Esophagus squamous epithelium (tissue), 5 donors: ENCODE data around the gene NNAT. TPM values are rescaled to one million over a fixed set of nuclear protein-coding genes. Genes with fewer than 3 reads are reported as not detected.
"Not testable (repeated sequence)": the region's sequence is repeated elsewhere in the genome, so short reads cannot be mapped to it uniquely, and the experiment has no call there.

Source experiments
- DNase-seq: peaks from one replicate; lab custom pipeline; 2025; lab: John Stamatoyannopoulos, UW
- H3K27ac ChIP-seq, 4 donors: fragments of 200-600 bp; sonication (generic); one replicate each; pipeline ENCODE4 v1.5.1; 2016 to 2019; ENCODE audit warnings: mild to moderate bottlenecking in 1 of 4
- H3K27me3 ChIP-seq, 4 donors: fragments of 200-600 bp; sonication (generic); 1 replicate in 3 of 4; 2 replicates in 1 of 4; pipeline versions ENCODE4 v1.5.1 to v1.6.0; 2017 to 2021; ENCODE audit warnings: antibody characterized with exemption in 1 of 4
- H3K36me3 ChIP-seq, 3 donors: fragments of 200-600 bp; sonication (generic); one replicate each; pipeline ENCODE4 v1.5.1; 2016 to 2019
- H3K4me1 ChIP-seq, 3 donors: fragments of 200-600 bp; sonication (generic); one replicate each; pipeline ENCODE4 v1.5.1; 2017 to 2019
- H3K4me3 ChIP-seq, 4 donors: fragments of 200-600 bp; sonication (generic); 1 replicate in 3 of 4; 2 replicates in 1 of 4; pipeline ENCODE4 v1.5.1; 2016 to 2019; ENCODE audit warnings: mild to moderate bottlenecking in 2 of 4, moderate library complexity in 1 of 4
- H3K9me3 ChIP-seq, 3 donors: fragments of 200-600 bp; sonication (generic); one replicate each; pipeline ENCODE4 v1.5.1; 2016 to 2019
- CTCF ChIP-seq, 6 experiments: fragments of 450-650 bp in 4 of 6; fragments of 200-600 bp in 2 of 6; sonication (generic) in 2 of 6; IDR thresholded peaks; one replicate each; pipeline ENCODE4 v1.5.1; 2016 to 2019; ENCODE audit warnings: antibody characterized with exemption in 6 of 6, mild to moderate bottlenecking in 4 of 6, moderate library complexity in 4 of 6
- POLR2A ChIP-seq, 4 donors: fragments of 450-650 bp; IDR thresholded peaks; one replicate each; pipeline ENCODE4 v1.6.1; 2017; ENCODE audit warnings: antibody characterized with exemption in 4 of 4, mild to moderate bottlenecking in 4 of 4, moderate library complexity in 3 of 4
- WGBS, 2 donors: methylation state at CpG; one replicate each; pipeline ENCODE4 v1.1.5; 2018; 5-methylcytosine and 5-hydroxymethylcytosine counted together
- intact Hi-C: fragments of 100-400 bp; cut with DNase I; formaldehyde crosslinking; loops from one replicate; pipeline ENCODE4 v1.15.0; 2022
- total RNA-seq, 4 donors: library from RNA; depleted of rRNA; stranded (reverse); fragments of >200 nt; gene quantifications; one replicate each; pipeline ENCODE4 v1.1.0, GENCODE V29; 2016
- donor health status: DM: yes; HTN: yes; CAD: no.

NNAT gene
- total RNA-seq, 4 donors from 2014 or later = 0.76 to 1.9 (median 1.9) TPM; not detected in 1

GRCh38 chr20:37539424-37539823, 18.4 kb downstream of the NNAT start:
- intact Hi-C loops = loop anchor here (5.0 kb wide), 2 partner anchors 267 to 342 kb away; no protein-coding TSS in a partner anchor
- Histone ChIP-seq H3K27ac (no peak overlapping the region), H3K36me3 (no peaks in the 10 kb centered on the region), H3K9me3 (no peaks in the 10 kb centered on the region), H3K4me1 (peaks cover 0 to 16% (median 0%) of the 10 kb centered on the region in 3 donors), H3K4me3 (no peak overlapping the region), H3K27me3 (peaks cover 0 to 2% (median 0%) of the 10 kb centered on the region in 4 donors)
- no peak for DNase-seq
- no peak for TF ChIP-seq CTCF (IDR thresholded peaks at IDR 0.05)
- 81 to 83% methylated on average over 4 of the region's 4 CpGs for WGBS, 2 donors

GRCh38 chr20:37540001-37540400, 19.0 kb downstream of the NNAT start:
- H3K36me3 ChIP-seq = no peaks in the 10 kb centered on the region
- 43 to 60% methylated on average over 5 of the region's 5 CpGs for WGBS, 2 donors
- H3K27me3 ChIP-seq = peaks cover 0 to 4% (median 0%) of the 10 kb centered on the region in 4 donors
- H3K4me1 ChIP-seq = peaks cover 0 to 13% (median 0%) of the 10 kb centered on the region in 3 donors
- no peak overlapping the region for H3K27ac ChIP-seq
- H3K9me3 ChIP-seq = no peaks in the 10 kb centered on the region
- H3K4me3 ChIP-seq = no peak overlapping the region
- TF ChIP-seq POLR2A (IDR thresholded peaks at IDR 0.05) = no peak
- no peak for TF ChIP-seq CTCF (IDR thresholded peaks at IDR 0.05)
- intact Hi-C loops = no loop called here
- DNase-seq = no peak

GRCh38 chr20:37540838-37541237, 19.8 kb downstream of the NNAT start:
- H3K36me3 ChIP-seq, H3K4me3 ChIP-seq, H3K9me3 ChIP-seq, H3K27me3 ChIP-seq, H3K27ac ChIP-seq, intact Hi-C loops, DNase-seq: not testable (repeated sequence)
- WGBS, 2 donors = 55 to 72% methylated on average over 1 of the region's 1 CpG
- peaks cover 0 to 13% (median 0%) of the 10 kb centered on the region in 3 donors for H3K4me1 ChIP-seq

GRCh38 chr20:37541326-37541725, 20.3 kb downstream of the NNAT start:
- H3K27me3 ChIP-seq = peaks cover 0 to 4% (median 0%) of the 10 kb centered on the region in 4 donors
- H3K27ac ChIP-seq = no peak overlapping the region
- H3K36me3 ChIP-seq = no peaks in the 10 kb centered on the region
- peaks cover 0 to 13% (median 0%) of the 10 kb centered on the region in 3 donors for H3K4me1 ChIP-seq
- 78 to 96% methylated on average over 5 of the region's 5 CpGs for WGBS, 2 donors
- no peak overlapping the region for H3K4me3 ChIP-seq
- intact Hi-C loops = no loop called here
- H3K9me3 ChIP-seq = no peaks in the 10 kb centered on the region
- TF ChIP-seq CTCF (IDR thresholded peaks at IDR 0.05) (no peak), POLR2A (IDR thresholded peaks at IDR 0.05) (no peak)
- no peak for DNase-seq

- H3K4me1 ChIP-seq = peaks cover 0 to 13% (median 0%) of the 10 kb centered on the region in 3 donors
- H3K27ac ChIP-seq = no peak overlapping the region
- 58 to 64% methylated on average over 6 of the region's 6 CpGs for WGBS, 2 donors
- H3K4me3 ChIP-seq = no peak overlapping the region
- no peaks in the 10 kb centered on the region for H3K9me3 ChIP-seq
- H3K27me3 ChIP-seq = peaks cover 0 to 4% (median 0%) of the 10 kb centered on the region in 4 donors
- DNase-seq = no peak
- intact Hi-C loops = no loop called here
- no peaks in the 10 kb centered on the region for H3K36me3 ChIP-seq
- no peak for TF ChIP-seq CTCF (IDR thresholded peaks at IDR 0.05)
- TF ChIP-seq POLR2A (IDR thresholded peaks at IDR 0.05) = no peak
Observed at GRCh38 chr20:37542281-37542680, 21.2 kb downstream of the NNAT start.

GRCh38 chr20:37543828-37544227, 22.8 kb downstream of the NNAT start:
- peaks cover 0 to 4% (median 0%) of the 10 kb centered on the region in 4 donors for H3K27me3 ChIP-seq
- WGBS, 2 donors = 39 to 44% methylated on average over 2 to 3 of the region's 3 CpGs
- H3K27ac ChIP-seq = no peak overlapping the region
- no peak for TF ChIP-seq POLR2A (IDR thresholded peaks at IDR 0.05)
- peak in 1 of 6 experiments; percentile 29 for TF ChIP-seq CTCF (IDR thresholded peaks at IDR 0.05)
- H3K9me3 ChIP-seq = no peaks in the 10 kb centered on the region
- intact Hi-C loops = no loop called here
- H3K4me3 ChIP-seq = no peak overlapping the region
- peaks cover 0 to 5% (median 0%) of the 10 kb centered on the region in 3 donors for H3K4me1 ChIP-seq
- DNase-seq = no peak
- H3K36me3 ChIP-seq = no peaks in the 10 kb centered on the region
